ENCODE results near the gene OR2V1.

OR2V1 gene

GRCh38 chr5:181112476-181112875, 18.5 kb downstream of the OR2V1 start:
- Histone ChIP-seq H3K27ac (replicated peaks) (no peak overlapping the region), H3K27me3 (ENCODE audit: insufficient read depth, poor library complexity, severe bottlenecking) (peaks cover 15% of the 10 kb centered on the region), H3K4me3 (replicated peaks; ENCODE audit: insufficient read depth, low read length) (no peak overlapping the region)
- TF ChIP-seq CTCF (IDR thresholded peaks at IDR 0.05; ENCODE audit: insufficient read depth, low read length) (no peak), SPI1 (IDR thresholded peaks at IDR 0.05; ENCODE audit: borderline replicate concordance, low read depth) (no peak), POLR2AphosphoS5 (IDR thresholded peaks at IDR 0.05; ENCODE audit: low read depth) (no peak), REST (IDR thresholded peaks at IDR 0.05; ENCODE audit: insufficient replicate concordance, low read depth) (no peak), GABPA (IDR thresholded peaks at IDR 0.05; ENCODE audit: low read depth) (no peak)
- no peak for DNase-seq (ENCODE audit: low read depth in 1 of 2, low spot score in 1 of 2)

- TF ChIP-seq SPI1 (IDR thresholded peaks at IDR 0.05; ENCODE audit: borderline replicate concordance, low read depth) (no peak), POLR2AphosphoS5 (IDR thresholded peaks at IDR 0.05; ENCODE audit: low read depth) (no peak), REST (IDR thresholded peaks at IDR 0.05; ENCODE audit: insufficient replicate concordance, low read depth) (no peak)
- no peak overlapping the region for H3K27ac ChIP-seq (replicated peaks)
- DNase-seq (ENCODE audit: low read depth in 1 of 2, low spot score in 1 of 2) = no peak
- no peak overlapping the region for H3K4me3 ChIP-seq (replicated peaks; ENCODE audit: insufficient read depth, low read length)
- peaks cover 15% of the 10 kb centered on the region for H3K27me3 ChIP-seq (ENCODE audit: insufficient read depth, poor library complexity, severe bottlenecking)
These were observed 20.0 kb downstream of the OR2V1 start for GRCh38 chr5:181111010-181111409.

GRCh38 chr5:181109489-181110013, 21.4 kb downstream of the OR2V1 start:
- no peak for DNase-seq (ENCODE audit: low read depth in 1 of 2, low spot score in 1 of 2)
- Histone ChIP-seq H3K27me3 (ENCODE audit: insufficient read depth, poor library complexity, severe bottlenecking) (peaks cover 2% of the 10 kb centered on the region), H3K27ac (replicated peaks) (no peak overlapping the region), H3K4me3 (replicated peaks; ENCODE audit: insufficient read depth, low read length) (no peak overlapping the region)
- TF ChIP-seq POLR2AphosphoS5 (IDR thresholded peaks at IDR 0.05; ENCODE audit: low read depth) (no peak), REST (IDR thresholded peaks at IDR 0.05; ENCODE audit: insufficient replicate concordance, low read depth) (no peak), GABPA (IDR thresholded peaks at IDR 0.05; ENCODE audit: low read depth) (no peak), SPI1 (IDR thresholded peaks at IDR 0.05; ENCODE audit: borderline replicate concordance, low read depth) (no peak), CTCF (IDR thresholded peaks at IDR 0.05; ENCODE audit: insufficient read depth, low read length) (no peak)

All from HL-60 (cell line).